Activated naive CD8-positive, alpha-beta T cell treated with anti-CD3 and anti-CD28 coated beads for 36 hours (primary cell): ENCODE data around the gene PITPNM2. TPM values are rescaled to one million over a fixed set of nuclear protein-coding genes. Genes with fewer than 3 reads are reported as not detected.
A peak's percentile ranks its signal among the peaks of the same experiment; 100 is the strongest.

Experiments used
- DNase-seq: peaks from one replicate; pipeline ENCODE4 v3.0.0; 2021
- H3K27ac Mint-ChIP-seq: one replicate; pipeline ENCODE4 v1.8.0; 2022; ENCODE audit warnings: mild to moderate bottlenecking, moderate library complexity, mixed read lengths
- H3K27me3 Mint-ChIP-seq: one replicate; pipeline ENCODE4 v1.8.0; 2022; ENCODE audit warnings: mild to moderate bottlenecking, mixed read lengths
- H3K36me3 Mint-ChIP-seq: one replicate; pipeline ENCODE4 v1.8.0; 2021; ENCODE audit warnings: mild to moderate bottlenecking, mixed read lengths
- H3K4me1 Mint-ChIP-seq: one replicate; pipeline ENCODE4 v1.8.0; 2021; ENCODE audit warnings: mixed read lengths
- H3K4me3 Mint-ChIP-seq: one replicate; pipeline ENCODE4 v1.8.0; 2022; ENCODE audit warnings: mild to moderate bottlenecking, moderate library complexity, mixed read lengths
- H3K9me3 Mint-ChIP-seq: one replicate; pipeline ENCODE4 v1.8.0; 2022; ENCODE audit warnings: mixed read lengths
- total RNA-seq, 2 experiments: library from RNA; stranded (reverse); gene quantifications; one replicate each; pipeline ENCODE4 v1.2.3, GENCODE V29; 2021

PITPNM2 gene
- 10 to 100 TPM; 13.1 to 13.2 TPM for total RNA-seq

GRCh38 chr12:123150744-123151456, at the start of gene PITPNM2:
Gene PITPNM2, minus strand, starts transcription at chr12:123151090. Its CDS starts 116,500 bp downstream, at chr12:123034590.
- peak; percentile 76 for DNase-seq
- H3K4me3 Mint-ChIP-seq: peak within 1 kb of the TSS; percentile 83
- no peaks in the 10 kb centered on the region for H3K9me3 Mint-ChIP-seq
- peaks cover 28% of the 10 kb centered on the region for H3K36me3 Mint-ChIP-seq
- H3K27me3 Mint-ChIP-seq: no peaks in the 10 kb centered on the region
- H3K27ac Mint-ChIP-seq: peak within 1 kb of the TSS; percentile 83
- peaks cover 32% of the 10 kb centered on the region for H3K4me1 Mint-ChIP-seq

GRCh38 chr12:123200414-123200813, 49.5 kb upstream of the PITPNM2 start:
- Mint-ChIP-seq H3K9me3 (no peaks in the 10 kb centered on the region), H3K36me3 (peaks cover 39% of the 10 kb centered on the region)

GRCh38 chr12:123199936-123200335, 49.0 kb upstream of the PITPNM2 start:
- H3K27me3 Mint-ChIP-seq: no peaks in the 10 kb centered on the region
- H3K4me1 Mint-ChIP-seq: peaks cover 18% of the 10 kb centered on the region
- no peaks in the 10 kb centered on the region for H3K9me3 Mint-ChIP-seq
- no peak for DNase-seq
- peak overlapping the region; percentile 62 for H3K27ac Mint-ChIP-seq
- peaks cover 38% of the 10 kb centered on the region for H3K36me3 Mint-ChIP-seq
- H3K4me3 Mint-ChIP-seq: no peak overlapping the region

More at GRCh38 chr12:123200414-123200813, 49.5 kb upstream of the PITPNM2 start:
- no peak overlapping the region for H3K4me3 Mint-ChIP-seq
- no peaks in the 10 kb centered on the region for H3K27me3 Mint-ChIP-seq
- DNase-seq: peak; percentile 6
- H3K4me1 Mint-ChIP-seq: peaks cover 18% of the 10 kb centered on the region
- peak overlapping the region; percentile 62 for H3K27ac Mint-ChIP-seq

- no peaks in the 10 kb centered on the region for H3K27me3 Mint-ChIP-seq
- H3K4me3 Mint-ChIP-seq: no peak overlapping the region
- no peaks in the 10 kb centered on the region for H3K4me1 Mint-ChIP-seq
- DNase-seq: no peak
- no peaks in the 10 kb centered on the region for H3K9me3 Mint-ChIP-seq
- no peak overlapping the region for H3K27ac Mint-ChIP-seq
- H3K36me3 Mint-ChIP-seq: peaks cover 29% of the 10 kb centered on the region
These were observed 36.7 kb upstream of the PITPNM2 start for GRCh38 chr12:123187637-123188036.

- Mint-ChIP-seq H3K4me3 (no peak overlapping the region), H3K9me3 (no peaks in the 10 kb centered on the region), H3K4me1 (no peaks in the 10 kb centered on the region), H3K36me3 (peaks cover 27% of the 10 kb centered on the region), H3K27ac (no peak overlapping the region), H3K27me3 (no peaks in the 10 kb centered on the region)
- no peak for DNase-seq
These were observed 29.3 kb upstream of the PITPNM2 start for GRCh38 chr12:123180171-123180570.

- no peak overlapping the region for H3K27ac Mint-ChIP-seq
- H3K9me3 Mint-ChIP-seq: no peaks in the 10 kb centered on the region
- peaks cover 5% of the 10 kb centered on the region for H3K36me3 Mint-ChIP-seq
- H3K27me3 Mint-ChIP-seq: no peaks in the 10 kb centered on the region
- DNase-seq: no peak
- no peak overlapping the region for H3K4me3 Mint-ChIP-seq
- H3K4me1 Mint-ChIP-seq: peaks cover 4% of the 10 kb centered on the region
These were observed 21.1 kb upstream of the PITPNM2 start for GRCh38 chr12:123171967-123172366.

GRCh38 chr12:123167329-123167728, 16.4 kb upstream of the PITPNM2 start:
- Mint-ChIP-seq H3K27me3 (no peaks in the 10 kb centered on the region), H3K4me3 (no peak overlapping the region), H3K4me1 (peaks cover 4% of the 10 kb centered on the region), H3K36me3 (peaks cover 16% of the 10 kb centered on the region), H3K27ac (no peak overlapping the region), H3K9me3 (no peaks in the 10 kb centered on the region)
- DNase-seq: no peak

GRCh38 chr12:123165537-123165936, 14.6 kb upstream of the PITPNM2 start:
- Mint-ChIP-seq H3K4me3 (no peak overlapping the region), H3K36me3 (peaks cover 16% of the 10 kb centered on the region), H3K4me1 (peaks cover 4% of the 10 kb centered on the region), H3K27me3 (no peaks in the 10 kb centered on the region), H3K9me3 (no peaks in the 10 kb centered on the region), H3K27ac (no peak overlapping the region)
- no peak for DNase-seq

GRCh38 chr12:123164710-123165261, 13.9 kb upstream of the PITPNM2 start:
- no peaks in the 10 kb centered on the region for H3K27me3 Mint-ChIP-seq
- DNase-seq: no peak
- H3K27ac Mint-ChIP-seq: no peak overlapping the region
- H3K36me3 Mint-ChIP-seq: peaks cover 16% of the 10 kb centered on the region
- H3K9me3 Mint-ChIP-seq: no peaks in the 10 kb centered on the region
- peaks cover 4% of the 10 kb centered on the region for H3K4me1 Mint-ChIP-seq
- H3K4me3 Mint-ChIP-seq: no peak overlapping the region

GRCh38 chr12:123164222-123164621, 13.3 kb upstream of the PITPNM2 start:
- Mint-ChIP-seq H3K27ac (no peak overlapping the region), H3K36me3 (peaks cover 16% of the 10 kb centered on the region), H3K9me3 (no peaks in the 10 kb centered on the region), H3K27me3 (no peaks in the 10 kb centered on the region), H3K4me1 (peaks cover 4% of the 10 kb centered on the region), H3K4me3 (no peak overlapping the region)
- no peak for DNase-seq

GRCh38 chr12:123163227-123163626, 12.3 kb upstream of the PITPNM2 start:
- H3K27ac Mint-ChIP-seq: no peak overlapping the region
- no peak overlapping the region for H3K4me3 Mint-ChIP-seq
- no peaks in the 10 kb centered on the region for H3K9me3 Mint-ChIP-seq
- no peaks in the 10 kb centered on the region for H3K27me3 Mint-ChIP-seq
- no peak for DNase-seq
- H3K36me3 Mint-ChIP-seq: peaks cover 14% of the 10 kb centered on the region
- H3K4me1 Mint-ChIP-seq: no peaks in the 10 kb centered on the region

GRCh38 chr12:123160801-123161487, 10.1 kb upstream of the PITPNM2 start:
- Mint-ChIP-seq H3K27me3 (no peaks in the 10 kb centered on the region), H3K27ac (no peak overlapping the region), H3K4me3 (no peak overlapping the region), H3K36me3 (peaks cover 14% of the 10 kb centered on the region), H3K4me1 (no peaks in the 10 kb centered on the region), H3K9me3 (no peaks in the 10 kb centered on the region)
- no peak for DNase-seq

- no peak overlapping the region for H3K27ac Mint-ChIP-seq
- H3K4me1 Mint-ChIP-seq: peaks cover 21% of the 10 kb centered on the region
- DNase-seq: no peak
- H3K36me3 Mint-ChIP-seq: peaks cover 21% of the 10 kb centered on the region
- H3K4me3 Mint-ChIP-seq: no peak overlapping the region
- H3K9me3 Mint-ChIP-seq: no peaks in the 10 kb centered on the region
- H3K27me3 Mint-ChIP-seq: no peaks in the 10 kb centered on the region
These were observed 3.0 kb upstream of the PITPNM2 start for GRCh38 chr12:123153906-123154305.

- DNase-seq: no peak
- Mint-ChIP-seq H3K4me1 (peaks cover 30% of the 10 kb centered on the region), H3K36me3 (peaks cover 26% of the 10 kb centered on the region), H3K27me3 (no peaks in the 10 kb centered on the region), H3K4me3 (no peak overlapping the region), H3K9me3 (no peaks in the 10 kb centered on the region), H3K27ac (no peak overlapping the region)
These were observed 1.9 kb upstream of the PITPNM2 start for GRCh38 chr12:123152833-123153232.
